K562 (cell line): ENCODE data around the gene GBX1. TPM values are rescaled to one million over a fixed set of nuclear protein-coding genes. Genes with fewer than 3 reads are reported as not detected.

Source experiments
- ATAC-seq: fragments of 200-7000 bp; cut with Tn5 transposase; 3 replicates; pipeline ENCODE4 v1.9.1; 2020; ENCODE audit warnings: moderate library complexity
- BruUV-seq: library from RNA; stranded (reverse); fragments of 400-500 nt; replicated peaks from 2 replicates; lab custom pipeline; 2021; lab: Mats Ljungman, UMichigan
- CTCF ChIA-PET: fragments of 300-600 bp; formaldehyde crosslinking; extraction: SDS; loops from one replicate; lab custom pipeline; 2021; ENCODE audit warnings: low intra/inter-chr PET ratio; lab: Yijun Ruan, JAX
- POLR2A ChIA-PET: fragments of 300-600, 350-650 bp; sonication (Branson Sonifier 250); formaldehyde crosslinking; extraction: SDS; loops from one replicate; lab custom pipeline; 2021; ENCODE audit warnings: antibody characterized with exemption, inconsistent platforms; lab: Yijun Ruan, JAX
- DNase-seq, 4 experiments: peaks; one replicate each; pipeline versions ENCODE4 v3.0.0 to v3.0.0-alpha.2; 2011 to 2018; ENCODE audit warnings: low spot score in 3 of 4, mixed read lengths in 3 of 4; ENCODE audit errors: extremely low read depth in 1 of 4
- FAIRE-seq: peaks from 2 replicates; lab custom pipeline; 2011; peaks lifted over from hg19 to GRCh38; lab: Jason Lieb, UNC
- H2AFZ ChIP-seq: 2 replicates; pipeline ENCODE4 v1.6.0; 2011; ENCODE audit warnings: low read depth, low read length, control low read depth, inconsistent platforms
- H3K27ac ChIP-seq: fragments of 200-600 bp; 3 replicates; pipeline ENCODE4 v1.8.0; 2011; ENCODE audit warnings: low read depth, mild to moderate bottlenecking, control low read depth, inconsistent platforms, low read length, moderate library complexity, mixed read lengths; ENCODE audit errors: extremely low read depth
- H3K27me3 ChIP-seq, 2 experiments: fragments of 300-600 bp in 1 of 2; 2 replicates in 1 of 2; 3 replicates in 1 of 2; pipeline versions ENCODE4 v1.6.0 to v1.8.0; 2011; ENCODE audit warnings: inconsistent platforms in 2 of 2, low read length in 2 of 2, mild to moderate bottlenecking in 1 of 2, mixed read lengths in 1 of 2, moderate library complexity in 1 of 2; ENCODE audit not compliant: control insufficient read depth in 2 of 2, insufficient read depth in 2 of 2
- H3K36me3 ChIP-seq: fragments of 300-600 bp; 3 replicates; pipeline ENCODE4 v1.8.0; 2011; ENCODE audit warnings: mild to moderate bottlenecking, low read length, inconsistent platforms; ENCODE audit not compliant: control insufficient read depth, insufficient read depth
- H3K4me1 ChIP-seq, 2 experiments: fragments of 200-600 bp in 1 of 2; replicated peaks in 1 of 2; 2 replicates in 1 of 2; 3 replicates in 1 of 2; pipeline versions ENCODE4 v1.5.1 to v1.8.0; 2011; ENCODE audit warnings: inconsistent platforms in 2 of 2, low read length in 2 of 2, mild to moderate bottlenecking in 1 of 2, mixed read lengths in 1 of 2, moderate library complexity in 1 of 2; ENCODE audit not compliant: control insufficient read depth in 2 of 2, insufficient read depth in 2 of 2
- H3K4me2 ChIP-seq: 2 replicates; pipeline ENCODE4 v1.6.1; 2011; ENCODE audit warnings: low read length, control low read depth, inconsistent platforms, mixed read lengths; ENCODE audit not compliant: insufficient read depth
- H3K4me3 ChIP-seq: fragments of 200-600 bp; sonication (generic), shearing (Covaris generic); 2 replicates; pipeline ENCODE4 v1.5.1; 2016; ENCODE audit warnings: control low read depth, inconsistent platforms
- H3K79me2 ChIP-seq: fragments of 200-600 bp; 3 replicates; pipeline ENCODE4 v1.8.0; 2011; ENCODE audit warnings: low read length, inconsistent platforms; ENCODE audit not compliant: control insufficient read depth, insufficient read depth
- H3K9ac ChIP-seq, 2 experiments: 2 replicates each; pipeline versions ENCODE4 v1.6.0 to v1.6.1; 2011; ENCODE audit warnings: low read depth in 2 of 2, low read length in 2 of 2, control low read depth in 1 of 2, inconsistent platforms in 1 of 2, mild to moderate bottlenecking in 1 of 2, mixed read lengths in 1 of 2; ENCODE audit not compliant: insufficient read depth in 1 of 2
- H3K9me1 ChIP-seq: one replicate; pipeline ENCODE4 v1.6.0; 2011; ENCODE audit warnings: inconsistent platforms, mild to moderate bottlenecking, low read length, moderate library complexity; ENCODE audit not compliant: control insufficient read depth, insufficient read depth
- H3K9me3 ChIP-seq: replicated peaks from 2 replicates; pipeline ENCODE4 v1.5.1; 2011; ENCODE audit warnings: low read depth, low read length, inconsistent platforms; ENCODE audit not compliant: control insufficient read depth, insufficient read depth
- H4K20me1 ChIP-seq: replicated peaks from 2 replicates; pipeline ENCODE4 v1.6.1; 2011; ENCODE audit warnings: low read length, inconsistent platforms, mixed read lengths; ENCODE audit not compliant: control insufficient read depth, insufficient read depth
- POLR2G ChIP-seq: fragments of 200-400 bp; formaldehyde crosslinking; IDR thresholded peaks from 2 replicates; pipeline ENCODE4 v1.6.1; 2017; ENCODE audit warnings: low read depth, mild to moderate bottlenecking, antibody characterized with exemption, low read length, moderate library complexity
- ZNF134 ChIP-seq: fragments of 250-450 bp; sonication (Bioruptor Pico); conservative IDR thresholded peaks from 2 replicates; pipeline ENCODE4 v1.4.0; 2020
- ZNF445 ChIP-seq: fragments of 250-450 bp; sonication (Bioruptor Pico); IDR thresholded peaks from 2 replicates; pipeline ENCODE4 v1.4.0; 2020; ENCODE audit warnings: low read depth, mild to moderate bottlenecking, moderate library complexity
- WGBS: fragments of 100-300 bp; shearing (Covaris generic); methylation state at CpG from one replicate; pipeline ENCODE4 v1.1.6; 2016; ENCODE audit warnings: low coverage, mixed read lengths; ENCODE audit not compliant: insufficient coverage; ENCODE audit errors: missing lambda C conversion rate; 5-methylcytosine and 5-hydroxymethylcytosine counted together
- in situ Hi-C: fragments of 300-500 bp; cut with MboI; formaldehyde crosslinking; loops from 4 replicates; pipeline ENCODE4 v1.15.0; 2018; ENCODE audit warnings: inconsistent platforms, mixed read lengths
- intact Hi-C: fragments of 100-400 bp; cut with micrococcal nuclease; formaldehyde crosslinking; loops from 2 replicates; pipeline ENCODE4 v1.14.2; 2022
- polyA plus RNA-seq, 8 experiments: library from polyadenylated mRNA; depleted of rRNA in 4 of 8; stranded (reverse) in 5 of 8; unstranded in 3 of 8; fragments of >200 nt; fragmentation: Nextera tagmentation in 2 of 8; fragmentation: Illumina TruSeq in 1 of 8; extraction: Ambion mirVana in 2 of 8; extraction: Trizol in 1 of 8; gene quantifications; 2 replicates each; pipeline versions ENCODE4 v1.2.1 to v1.2.3, GENCODE V29; 2011 to 2014; ENCODE audit warnings: inconsistent platforms in 1 of 8, missing spikeins in 1 of 8
- total RNA-seq, 7 experiments: library from RNA; depleted of rRNA in 6 of 7; stranded (reverse); fragments of >200 nt in 6 of 7; fragmentation: Illumina TruSeq in 2 of 7; extraction: Trizol in 2 of 7; gene quantifications; 2 replicates each; pipeline versions ENCODE4 v1.2.1 to v1.2.3, GENCODE V29; 2011 to 2021; ENCODE audit warnings: low replicate concordance in 1 of 7

GBX1 gene
- total and polyA plus RNA-seq, 9 of the 15 experiments (the other 6 are each of a cell fraction or from before 2014, with no cell fraction given): not detected

DNA sequence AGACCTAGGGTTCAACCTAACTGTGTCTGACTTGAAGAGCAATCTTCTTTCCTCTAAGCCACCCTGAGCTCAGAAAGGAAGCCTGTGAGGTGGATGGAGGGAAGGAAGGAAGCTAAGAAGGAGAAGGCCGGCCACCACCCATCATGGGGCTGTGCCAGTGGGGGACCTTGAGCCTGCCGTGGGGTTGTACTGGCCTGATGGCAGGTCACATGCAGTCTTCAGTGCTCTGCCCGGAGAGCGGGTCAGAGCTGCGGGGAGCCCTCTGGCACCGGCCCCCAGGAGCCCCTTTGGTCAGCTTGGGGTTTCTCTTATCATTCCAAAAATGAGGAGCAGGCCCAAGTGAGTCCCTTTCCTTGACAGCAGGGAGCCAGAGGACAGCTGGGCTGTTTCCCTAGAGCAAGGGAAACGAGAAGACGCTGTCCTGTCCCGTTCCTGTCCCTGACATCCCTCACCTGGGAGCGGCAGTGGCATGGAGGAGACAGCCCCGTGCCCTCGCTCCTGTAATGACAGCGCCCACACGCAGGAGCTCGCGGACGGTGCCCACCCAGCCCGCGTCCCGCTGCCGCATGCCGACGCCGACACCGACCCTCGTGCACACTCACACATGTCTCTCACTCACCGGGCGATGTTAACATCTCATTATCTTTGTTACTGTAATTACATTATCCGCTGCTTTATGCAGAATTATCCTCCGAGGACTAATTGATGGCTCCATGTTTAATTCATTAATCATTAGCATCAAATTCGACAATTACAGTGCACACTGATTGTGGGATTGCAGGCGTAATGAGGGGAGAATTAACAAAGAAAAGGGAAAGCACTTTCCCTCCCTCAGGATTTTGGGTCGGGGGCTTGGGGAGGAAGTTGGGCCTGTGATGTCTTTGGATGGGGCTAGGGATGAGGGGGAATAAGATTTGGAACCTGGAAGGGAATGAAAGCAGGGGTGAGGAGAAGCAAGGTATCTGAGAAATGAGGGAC is 31.3 kb downstream of the GBX1 start:
- Histone ChIP-seq H3K27me3 (no peaks in the 10 kb centered on the region), H3K36me3 (peaks cover 94% of the 10 kb centered on the region), H3K4me1 (peaks cover 0 to 24% of the 10 kb centered on the region in 2 experiments; a peak in 1 of 5 replicates), H3K9me3 (no peaks in the 10 kb centered on the region)
- ATAC-seq: no peak
- no TSS peak for BruUV-seq
- TF ChIP-seq POLR2G (peak; percentile 50), ZNF134 (CRISPR knock-in tag) (no peak)
- TF ChIP-seq, all 486 proteins: peak for 1
- Histone ChIP-seq H3K9ac (peak overlapping the region in 1 of 2 experiments; percentile 15; a peak in 1 of 4 replicates), H3K27ac (no peak overlapping the region), H2AFZ (no peak overlapping the region), H3K4me2 (no peak overlapping the region), H3K79me2 (no peaks in the 10 kb centered on the region), H4K20me1 (peaks cover 4% of the 10 kb centered on the region), H3K9me1 (no peaks in the 10 kb centered on the region), H3K4me3 (no peak overlapping the region)
- in situ Hi-C loops: no loop called here
- 92% methylated on average over 33 of the region's 33 CpGs for WGBS
- DNase-seq (no peak), FAIRE-seq (no peak)
- ChIA-PET CTCF (no interaction called here), POLR2A (interaction anchor here (1.8 kb wide), 1 partner anchor 11 kb away, joined by 6 read pairs; no protein-coding TSS in a partner anchor)
- intact Hi-C loops: no loop called here

DNA sequence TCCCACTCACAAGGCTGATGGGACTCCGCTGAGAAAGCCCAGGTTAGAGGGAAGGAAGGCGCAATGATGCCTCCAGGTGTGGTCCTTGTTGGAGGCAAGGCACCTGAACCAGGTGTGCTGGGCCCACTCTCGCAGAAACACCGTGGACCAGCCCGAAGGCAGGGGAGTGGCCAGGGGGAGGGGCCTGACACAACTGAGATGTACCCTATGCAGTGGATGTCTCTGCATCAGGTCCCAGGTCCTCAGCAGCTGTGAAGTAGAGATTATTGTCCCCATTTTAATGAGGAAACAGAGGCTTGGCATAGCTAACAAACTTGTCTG is 32.0 kb downstream of the GBX1 start:
- in situ Hi-C loops: no loop called here
- CTCF ChIA-PET: no interaction called here
- Histone ChIP-seq H3K9ac (no peak overlapping the region), H3K27ac (no peak overlapping the region), H3K79me2 (no peaks in the 10 kb centered on the region), H3K9me3 (no peaks in the 10 kb centered on the region), H3K27me3 (no peaks in the 10 kb centered on the region), H4K20me1 (peaks cover 4% of the 10 kb centered on the region), H3K4me1 (peaks cover 0 to 24% of the 10 kb centered on the region in 2 experiments; a peak in 1 of 5 replicates), H3K36me3 (peaks cover 94% of the 10 kb centered on the region; the same call in 2 of the 3 replicates), H3K4me2 (no peak overlapping the region), H3K9me1 (no peaks in the 10 kb centered on the region), H2AFZ (no peak overlapping the region), H3K4me3 (no peak overlapping the region)
- POLR2A ChIA-PET: interaction anchor here (1.8 kb wide), 1 partner anchor 12 kb away, joined by 6 read pairs; no protein-coding TSS in a partner anchor
- FAIRE-seq: no peak
- DNase-seq: no peak
- BruUV-seq: no TSS peak
- WGBS: 85% methylated on average over 5 of the region's 5 CpGs
- intact Hi-C loops: no loop called here
- peak; percentile 6; the same call in 1 of the 2 replicates for TF ChIP-seq POLR2G
- TF ChIP-seq ZNF445 (CRISPR knock-in tag): no peak
- no peak for ATAC-seq
